Endothelial cell of umbilical vein (primary cell): Measurements from ENCODE around the gene TSPAN9. TPM values are rescaled to one million over a fixed set of nuclear protein-coding genes. Genes with fewer than 3 reads are reported as not detected.

Experiments
- BruUV-seq: library from RNA; stranded (reverse); fragments of 400-500 nt; replicated peaks from 2 replicates; lab custom pipeline; 2021; lab: Mats Ljungman, UMichigan
- CTCF ChIA-PET: fragments of 300-600, 350-600 bp; sonication (Branson Sonifier 250); formaldehyde crosslinking; loops from one replicate; lab custom pipeline; 2021; ENCODE audit warnings: antibody characterized with exemption, inconsistent platforms; lab: Charles Lee
- POLR2A ChIA-PET: fragments of 300-600, 350-600 bp; sonication (Branson Sonifier 250); formaldehyde crosslinking; loops from one replicate; lab custom pipeline; 2021; ENCODE audit warnings: antibody characterized with exemption, inconsistent platforms; lab: Charles Lee
- DNase-seq: peaks from one replicate; pipeline ENCODE4 v3.0.0-alpha.2; 2011; ENCODE audit warnings: low read depth, low spot score
- FAIRE-seq: peaks from 2 replicates; lab custom pipeline; 2011; peaks lifted over from hg19 to GRCh38; lab: Jason Lieb, UNC
- H2AFZ ChIP-seq: 2 replicates; pipeline ENCODE4 v1.6.0; 2012; ENCODE audit warnings: low read depth, low read length, control low read depth, inconsistent platforms
- H3K27ac ChIP-seq: 2 replicates; pipeline ENCODE4 v1.5.1; 2011; ENCODE audit warnings: low read depth, mild to moderate bottlenecking, control low read depth, low read length, moderate library complexity; ENCODE audit not compliant: insufficient read depth
- H3K27me3 ChIP-seq, 2 experiments: 2 replicates each; pipeline versions ENCODE4 v1.6.0 to v1.6.1; 2011; ENCODE audit warnings: low read length in 2 of 2, mixed read lengths in 1 of 2; ENCODE audit not compliant: control insufficient read depth in 2 of 2, insufficient read depth in 2 of 2
- H3K36me3 ChIP-seq, 2 experiments: 2 replicates in 1 of 2; 3 replicates in 1 of 2; pipeline ENCODE4 v1.5.1; 2011; ENCODE audit warnings: low read length in 2 of 2, mild to moderate bottlenecking in 1 of 2, moderate library complexity in 1 of 2; ENCODE audit not compliant: control insufficient read depth in 2 of 2, insufficient read depth in 2 of 2; ENCODE audit errors: extremely low read depth in 1 of 2
- H3K4me1 ChIP-seq: 3 replicates; pipeline ENCODE4 v1.5.1; 2011; ENCODE audit warnings: mild to moderate bottlenecking, low read length; ENCODE audit not compliant: control insufficient read depth, insufficient read depth; ENCODE audit errors: extremely low read depth
- H3K4me2 ChIP-seq: 2 replicates; pipeline ENCODE4 v1.6.1; 2011; ENCODE audit warnings: low read length, control low read depth, mixed read lengths; ENCODE audit not compliant: insufficient read depth
- H3K4me3 ChIP-seq, 3 experiments: fragments of 200-600 bp in 1 of 3; sonication (generic), shearing (Covaris generic) in 1 of 3; replicated peaks in 1 of 3; 2 replicates each; pipeline ENCODE4 v1.5.1; 2011 to 2016; ENCODE audit warnings: control low read depth in 3 of 3, low read length in 3 of 3, mild to moderate bottlenecking in 2 of 3, inconsistent platforms in 1 of 3, low read depth in 1 of 3, moderate library complexity in 1 of 3; ENCODE audit not compliant: insufficient read depth in 1 of 3
- H3K79me2 ChIP-seq: 2 replicates; pipeline ENCODE4 v1.6.0; 2012; ENCODE audit warnings: low read length, inconsistent platforms; ENCODE audit not compliant: control insufficient read depth, insufficient read depth
- H3K9ac ChIP-seq: replicated peaks from 2 replicates; pipeline ENCODE3; 2011; ENCODE audit warnings: low read length, control low read depth; ENCODE audit not compliant: insufficient read depth; ENCODE audit errors: extremely low read depth
- H3K9me1 ChIP-seq: replicated peaks from 3 replicates; pipeline ENCODE4 v1.6.0; 2011; ENCODE audit warnings: mild to moderate bottlenecking, low read length; ENCODE audit not compliant: control insufficient read depth, insufficient read depth; ENCODE audit errors: extremely low read depth
- H3K9me3 ChIP-seq: replicated peaks from 2 replicates; pipeline ENCODE4 v1.5.1; 2012; ENCODE audit warnings: low read length, inconsistent platforms; ENCODE audit not compliant: control insufficient read depth, insufficient read depth
- H4K20me1 ChIP-seq: replicated peaks from 2 replicates; pipeline ENCODE3; 2011; ENCODE audit warnings: mild to moderate bottlenecking, low read length; ENCODE audit not compliant: control insufficient read depth, insufficient read depth; ENCODE audit errors: extremely low read depth
- EZH2 ChIP-seq: IDR thresholded peaks from 2 replicates; pipeline ENCODE4 v1.6.1; 2012; ENCODE audit warnings: borderline replicate concordance, low read depth, mild to moderate bottlenecking, moderate library complexity, low read length, inconsistent platforms; ENCODE audit not compliant: severe bottlenecking
- FOS ChIP-seq: IDR thresholded peaks from 2 replicates; pipeline ENCODE4 v1.6.1; 2011; ENCODE audit warnings: mild to moderate bottlenecking, low read length, moderate library complexity, borderline replicate concordance; ENCODE audit not compliant: insufficient read depth
- GATA2 ChIP-seq: IDR thresholded peaks from 2 replicates; pipeline ENCODE4 v1.7.0; 2011; ENCODE audit warnings: low read depth, mild to moderate bottlenecking, moderate library complexity, mixed read lengths, low read length; ENCODE audit not compliant: insufficient read length, insufficient read depth
- JUN ChIP-seq: IDR thresholded peaks from 2 replicates; pipeline ENCODE4 v1.6.1; 2011; ENCODE audit warnings: borderline replicate concordance, low read depth; ENCODE audit not compliant: insufficient read length, insufficient read depth
- MYC ChIP-seq: IDR thresholded peaks from one replicate; pipeline ENCODE4 v1.6.1; 2011; ENCODE audit warnings: mild to moderate bottlenecking, low read depth, low read length
- POLR2A ChIP-seq: IDR thresholded peaks from 2 replicates; pipeline ENCODE4 v1.6.1; 2012; ENCODE audit warnings: low read depth, mild to moderate bottlenecking, control low read depth, low read length
- POLR2AphosphoS5 ChIP-seq: IDR thresholded peaks from 2 replicates; pipeline ENCODE4 v1.6.1; 2012; ENCODE audit warnings: low read depth, mild to moderate bottlenecking, control low read depth, low read length, moderate library complexity; ENCODE audit not compliant: insufficient read depth
- dilution Hi-C: fragments of 300-500 bp; cut with MboI; formaldehyde crosslinking; loops from one replicate; pipeline ENCODE4 v1.15.0; 2019; ENCODE audit warnings: low sequenced_read_pairs; ENCODE audit not compliant: extremely low pct_ligation_motif_present
- intact Hi-C: fragments of 100-400 bp; cut with micrococcal nuclease; formaldehyde crosslinking; loops from one replicate; pipeline ENCODE4 v1.10.0; 2022
- polyA plus RNA-seq, 4 experiments: library from polyadenylated mRNA; depleted of rRNA in 3 of 4; stranded (reverse) in 3 of 4; unstranded in 1 of 4; fragments of >200 nt; gene quantifications; 2 replicates each; pipeline versions ENCODE4 v1.2.1 to v1.2.3, GENCODE V29; 2011 to 2012; ENCODE audit warnings: missing spikeins in 1 of 4
- total RNA-seq: library from RNA; stranded (reverse); gene quantifications from 2 replicates; pipeline ENCODE4 v1.2.3, GENCODE V29; 2021
- TF ChIP-seq, protein P1 (sequence below), 2 donors: IDR thresholded peaks; 1 replicate in 1 of 2; 2 replicates in 1 of 2; pipeline ENCODE4 v1.5.1; 2011; ENCODE audit warnings: low read length in 2 of 2, mild to moderate bottlenecking in 2 of 2, moderate library complexity in 2 of 2, control low read depth in 1 of 2, inconsistent platforms in 1 of 2, low read depth in 1 of 2; ENCODE audit not compliant: insufficient read depth in 1 of 2; ENCODE audit errors: extremely low read depth in 1 of 2
- TF ChIP-seq, protein P2 (sequence below): IDR thresholded peaks from 2 replicates; pipeline ENCODE4 v1.6.1; 2011; ENCODE audit not compliant: insufficient read depth, insufficient read length

TSPAN9 gene
- total and polyA plus RNA-seq, 2 donors (not counting 3 experiments of a cell fraction or from before 2014, with no cell fraction given), result 43.3 to 66.8 TPM

DNA sequence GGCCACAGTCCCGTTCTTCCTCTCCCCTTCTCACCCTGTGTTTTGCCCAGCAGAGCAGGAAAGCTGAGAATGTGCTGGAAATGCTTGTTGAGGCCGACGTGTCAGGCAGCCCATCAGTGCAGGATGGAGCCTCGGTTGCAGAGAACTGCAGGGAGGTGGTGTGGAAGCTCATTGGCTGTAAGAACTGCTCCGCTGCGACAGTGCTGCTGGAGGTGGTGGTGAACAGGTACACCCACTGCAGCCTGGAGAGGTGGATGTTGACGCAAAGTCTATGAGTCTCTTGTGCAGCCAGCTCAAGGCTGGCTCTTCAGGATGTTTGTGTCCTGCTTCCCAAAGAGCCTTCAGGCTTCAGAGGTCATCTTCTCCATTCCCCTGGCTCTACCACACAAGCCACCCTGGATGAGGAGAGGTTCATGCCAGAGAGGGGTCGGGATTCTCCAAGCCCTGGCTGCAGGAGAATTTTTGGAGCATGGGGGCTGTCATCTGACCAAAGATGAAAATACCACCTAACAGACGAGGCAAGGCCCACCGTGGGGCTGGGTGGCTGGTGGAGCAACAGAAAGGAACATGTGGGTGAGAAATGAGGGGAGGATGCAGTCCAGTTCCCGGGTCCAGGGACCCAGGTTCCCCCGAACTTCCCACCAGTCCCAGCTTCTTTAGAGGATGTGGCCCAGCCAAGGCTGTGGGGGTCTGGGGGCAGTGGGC lies 239.7 kb downstream of the TSPAN9 start:
- Histone ChIP-seq H3K4me3 (no peak overlapping the region), H3K9me3 (no peaks in the 10 kb centered on the region), H2AFZ (no peak overlapping the region), H3K4me2 (no peak overlapping the region), H3K9ac (no peak overlapping the region), H3K27ac (no peak overlapping the region), H3K79me2 (no peaks in the 10 kb centered on the region), H4K20me1 (no peaks in the 10 kb centered on the region), H3K4me1 (peaks cover 4% of the 10 kb centered on the region), H3K27me3 (peaks cover 0 to 1% of the 10 kb centered on the region in 2 experiments), H3K9me1 (no peaks in the 10 kb centered on the region), H3K36me3 (no peaks in the 10 kb centered on the region)
- intact Hi-C loops, result no loop called here
- POLR2A ChIA-PET, result no interaction called here
- TF ChIP-seq, protein P1, sequence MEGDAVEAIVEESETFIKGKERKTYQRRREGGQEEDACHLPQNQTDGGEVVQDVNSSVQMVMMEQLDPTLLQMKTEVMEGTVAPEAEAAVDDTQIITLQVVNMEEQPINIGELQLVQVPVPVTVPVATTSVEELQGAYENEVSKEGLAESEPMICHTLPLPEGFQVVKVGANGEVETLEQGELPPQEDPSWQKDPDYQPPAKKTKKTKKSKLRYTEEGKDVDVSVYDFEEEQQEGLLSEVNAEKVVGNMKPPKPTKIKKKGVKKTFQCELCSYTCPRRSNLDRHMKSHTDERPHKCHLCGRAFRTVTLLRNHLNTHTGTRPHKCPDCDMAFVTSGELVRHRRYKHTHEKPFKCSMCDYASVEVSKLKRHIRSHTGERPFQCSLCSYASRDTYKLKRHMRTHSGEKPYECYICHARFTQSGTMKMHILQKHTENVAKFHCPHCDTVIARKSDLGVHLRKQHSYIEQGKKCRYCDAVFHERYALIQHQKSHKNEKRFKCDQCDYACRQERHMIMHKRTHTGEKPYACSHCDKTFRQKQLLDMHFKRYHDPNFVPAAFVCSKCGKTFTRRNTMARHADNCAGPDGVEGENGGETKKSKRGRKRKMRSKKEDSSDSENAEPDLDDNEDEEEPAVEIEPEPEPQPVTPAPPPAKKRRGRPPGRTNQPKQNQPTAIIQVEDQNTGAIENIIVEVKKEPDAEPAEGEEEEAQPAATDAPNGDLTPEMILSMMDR (IDR thresholded peaks at IDR 0.05; ENCODE audit: extremely low read depth in 1 of 2, insufficient read depth in 1 of 2, low read depth in 1 of 2, low read length in 2 of 2), result no peak
- TF ChIP-seq EZH2 (no peak), POLR2AphosphoS5 (no peak), JUN (no peak), FOS (no peak), MYC (no peak), GATA2 (no peak), POLR2A (no peak)
- TF ChIP-seq, protein P2, sequence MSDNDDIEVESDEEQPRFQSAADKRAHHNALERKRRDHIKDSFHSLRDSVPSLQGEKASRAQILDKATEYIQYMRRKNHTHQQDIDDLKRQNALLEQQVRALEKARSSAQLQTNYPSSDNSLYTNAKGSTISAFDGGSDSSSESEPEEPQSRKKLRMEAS, result no peak
- FAIRE-seq, result no peak
- CTCF ChIA-PET, result interaction anchor here (7.9 kb wide), 1 partner anchor 15 kb away, joined by 149 read pairs; no protein-coding TSS in a partner anchor
- dilution Hi-C loops, result no loop called here
- BruUV-seq, result no TSS peak
- no peak for DNase-seq
